K562 (cell line): Measurements from ENCODE around the gene CCL27. TPM values are rescaled to one million over a fixed set of nuclear protein-coding genes. Genes with fewer than 3 reads are reported as not detected.

Source experiments
- ARNT ChIP-seq, 2 experiments: fragments of 450-650 bp; IDR thresholded peaks; 2 replicates each; pipeline ENCODE4 v1.6.1; 2016; ENCODE audit warnings: mild to moderate bottlenecking in 1 of 2
- CBFB ChIP-seq: sonication (generic); formaldehyde crosslinking; IDR thresholded peaks from 2 replicates; pipeline ENCODE4 v1.4.0; 2020; ENCODE audit warnings: mild to moderate bottlenecking, missing genetic modification reagents
- COPS2 ChIP-seq: fragments of 450-650 bp; conservative IDR thresholded peaks from 2 replicates; pipeline ENCODE4 v1.6.1; 2016; ENCODE audit warnings: mild to moderate bottlenecking, moderate library complexity
- ESRRB ChIP-seq: fragments of 250-450 bp; sonication (Bioruptor Pico); IDR thresholded peaks from 2 replicates; pipeline ENCODE4 v1.5.0; 2020; ENCODE audit warnings: mild to moderate bottlenecking, moderate library complexity, borderline replicate concordance
- ZNF41 ChIP-seq: fragments of 250-450 bp; sonication (Bioruptor Pico); conservative IDR thresholded peaks from 2 replicates; pipeline ENCODE4 v1.4.0; 2020; ENCODE audit warnings: mild to moderate bottlenecking
- ZNF561 ChIP-seq: fragments of 450-650 bp; formaldehyde crosslinking; conservative IDR thresholded peaks from 2 replicates; pipeline ENCODE4 v1.4.0; 2020; ENCODE audit warnings: mild to moderate bottlenecking, moderate library complexity
- polyA plus RNA-seq, 8 experiments: library from polyadenylated mRNA; depleted of rRNA in 4 of 8; stranded (reverse) in 5 of 8; unstranded in 3 of 8; fragments of >200 nt; fragmentation: Nextera tagmentation in 2 of 8; fragmentation: Illumina TruSeq in 1 of 8; extraction: Ambion mirVana in 2 of 8; extraction: Trizol in 1 of 8; gene quantifications; 2 replicates each; pipeline versions ENCODE4 v1.2.1 to v1.2.3, GENCODE V29; 2011 to 2014; ENCODE audit warnings: inconsistent platforms in 1 of 8, missing spikeins in 1 of 8
- total RNA-seq, 7 experiments: library from RNA; depleted of rRNA in 6 of 7; stranded (reverse); fragments of >200 nt in 6 of 7; fragmentation: Illumina TruSeq in 2 of 7; extraction: Trizol in 2 of 7; gene quantifications; 2 replicates each; pipeline versions ENCODE4 v1.2.1 to v1.2.3, GENCODE V29; 2011 to 2021; ENCODE audit warnings: low replicate concordance in 1 of 7
- TF ChIP-seq, protein P1 (sequence below): fragments of 200-800 bp; sonication (Bioruptor generic); IDR thresholded peaks from 2 replicates; pipeline ENCODE4 v1.6.1; 2017; ENCODE audit warnings: missing genetic modification characterization, missing compliant biosample characterization
- TF ChIP-seq, protein P2 (sequence below): fragments of 250-450 bp; sonication (Bioruptor Pico); IDR thresholded peaks from 2 replicates; pipeline ENCODE4 v1.8.0; 2021; ENCODE audit warnings: mild to moderate bottlenecking, moderate library complexity
- TF ChIP-seq, protein P3 (sequence below): IDR thresholded peaks from 2 replicates; pipeline ENCODE4 v1.6.1; 2011; ENCODE audit not compliant: insufficient read length; ENCODE audit errors: extremely low read depth
- TF ChIP-seq, protein P4 (sequence below): fragments of 200-800 bp; sonication (Bioruptor generic); IDR thresholded peaks from 2 replicates; pipeline ENCODE4 v1.6.1; 2017; ENCODE audit warnings: missing genetic modification characterization, missing compliant biosample characterization
- TF ChIP-seq, protein P5 (sequence below), 2 experiments: fragments of 450-650 bp; formaldehyde crosslinking in 1 of 2; IDR thresholded peaks; 2 replicates each; pipeline versions ENCODE4 v1.4.0 to v1.6.1; 2014 to 2020; ENCODE audit warnings: mild to moderate bottlenecking in 2 of 2, borderline replicate concordance in 1 of 2, low read depth in 1 of 2

CCL27 gene
- total and polyA plus RNA-seq, 9 of the 15 experiments (the other 6 are each of a cell fraction or from before 2014, with no cell fraction given): 0.10 to 0.53 (median 0.27) TPM; not detected in 5

DNA sequence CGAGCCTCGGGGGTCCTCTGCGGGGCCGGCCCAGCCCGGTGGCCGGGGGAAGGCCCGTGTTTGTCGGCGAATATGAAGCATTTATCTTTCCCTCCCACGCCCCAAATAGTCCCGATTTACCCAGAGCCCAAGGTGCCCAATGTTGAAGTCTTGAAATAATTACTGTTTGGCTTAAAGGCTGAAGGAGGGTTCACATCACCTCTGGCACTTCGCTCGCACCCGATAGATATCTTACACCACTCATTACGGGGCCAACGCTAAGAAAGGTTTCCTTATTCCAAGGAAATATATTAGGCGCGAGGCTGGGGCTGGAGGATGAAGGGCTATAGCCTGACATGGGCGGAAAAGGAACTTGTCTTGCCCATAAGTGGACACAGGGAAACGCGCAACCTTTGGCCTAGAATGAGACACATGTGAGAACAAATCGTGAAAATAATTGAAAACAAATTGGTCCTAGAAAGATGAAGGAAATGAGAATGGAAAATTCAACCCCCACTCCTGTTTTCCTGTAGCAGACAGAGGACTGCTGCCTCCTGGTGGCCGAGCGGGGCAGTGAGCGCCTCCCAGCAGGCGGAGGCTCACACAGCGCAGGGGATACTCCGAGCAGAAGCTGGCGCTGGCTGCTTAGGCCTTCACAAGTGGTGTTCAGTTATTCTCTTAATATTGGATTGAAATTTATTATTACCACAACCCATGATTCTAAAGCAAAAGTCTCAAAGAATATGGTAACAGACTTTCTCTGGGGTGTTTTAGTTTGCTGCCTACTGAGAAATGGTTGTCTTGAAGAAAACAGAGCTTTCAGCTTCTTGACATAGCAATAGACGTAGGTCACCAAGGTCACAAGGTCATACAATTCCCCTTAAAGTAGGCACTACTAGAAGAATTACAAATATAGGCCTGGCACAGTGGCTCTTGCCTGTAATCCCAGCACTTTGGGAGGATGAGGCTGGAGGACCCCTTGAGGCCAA is 39.6 kb upstream of the CCL27 start (continued):
- TF ChIP-seq ZNF561: no peak
- TF ChIP-seq, protein P1, sequence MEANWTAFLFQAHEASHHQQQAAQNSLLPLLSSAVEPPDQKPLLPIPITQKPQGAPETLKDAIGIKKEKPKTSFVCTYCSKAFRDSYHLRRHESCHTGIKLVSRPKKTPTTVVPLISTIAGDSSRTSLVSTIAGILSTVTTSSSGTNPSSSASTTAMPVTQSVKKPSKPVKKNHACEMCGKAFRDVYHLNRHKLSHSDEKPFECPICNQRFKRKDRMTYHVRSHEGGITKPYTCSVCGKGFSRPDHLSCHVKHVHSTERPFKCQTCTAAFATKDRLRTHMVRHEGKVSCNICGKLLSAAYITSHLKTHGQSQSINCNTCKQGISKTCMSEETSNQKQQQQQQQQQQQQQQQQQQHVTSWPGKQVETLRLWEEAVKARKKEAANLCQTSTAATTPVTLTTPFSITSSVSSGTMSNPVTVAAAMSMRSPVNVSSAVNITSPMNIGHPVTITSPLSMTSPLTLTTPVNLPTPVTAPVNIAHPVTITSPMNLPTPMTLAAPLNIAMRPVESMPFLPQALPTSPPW (CRISPR knock-in tag): peak; percentile 36; the same call in 1 of the 2 replicates
- TF ChIP-seq ESRRB: no peak
- TF ChIP-seq, protein P2, sequence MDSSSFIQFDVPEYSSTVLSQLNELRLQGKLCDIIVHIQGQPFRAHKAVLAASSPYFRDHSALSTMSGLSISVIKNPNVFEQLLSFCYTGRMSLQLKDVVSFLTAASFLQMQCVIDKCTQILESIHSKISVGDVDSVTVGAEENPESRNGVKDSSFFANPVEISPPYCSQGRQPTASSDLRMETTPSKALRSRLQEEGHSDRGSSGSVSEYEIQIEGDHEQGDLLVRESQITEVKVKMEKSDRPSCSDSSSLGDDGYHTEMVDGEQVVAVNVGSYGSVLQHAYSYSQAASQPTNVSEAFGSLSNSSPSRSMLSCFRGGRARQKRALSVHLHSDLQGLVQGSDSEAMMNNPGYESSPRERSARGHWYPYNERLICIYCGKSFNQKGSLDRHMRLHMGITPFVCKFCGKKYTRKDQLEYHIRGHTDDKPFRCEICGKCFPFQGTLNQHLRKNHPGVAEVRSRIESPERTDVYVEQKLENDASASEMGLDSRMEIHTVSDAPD: no peak
- TF ChIP-seq COPS2: no peak
- no peak for TF ChIP-seq ARNT (IDR thresholded peaks at IDR 0.05)
- TF ChIP-seq, protein P3, sequence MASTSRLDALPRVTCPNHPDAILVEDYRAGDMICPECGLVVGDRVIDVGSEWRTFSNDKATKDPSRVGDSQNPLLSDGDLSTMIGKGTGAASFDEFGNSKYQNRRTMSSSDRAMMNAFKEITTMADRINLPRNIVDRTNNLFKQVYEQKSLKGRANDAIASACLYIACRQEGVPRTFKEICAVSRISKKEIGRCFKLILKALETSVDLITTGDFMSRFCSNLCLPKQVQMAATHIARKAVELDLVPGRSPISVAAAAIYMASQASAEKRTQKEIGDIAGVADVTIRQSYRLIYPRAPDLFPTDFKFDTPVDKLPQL: no peak
- no peak for TF ChIP-seq CBFB (CRISPR knock-in tag)
- TF ChIP-seq, protein P4, sequence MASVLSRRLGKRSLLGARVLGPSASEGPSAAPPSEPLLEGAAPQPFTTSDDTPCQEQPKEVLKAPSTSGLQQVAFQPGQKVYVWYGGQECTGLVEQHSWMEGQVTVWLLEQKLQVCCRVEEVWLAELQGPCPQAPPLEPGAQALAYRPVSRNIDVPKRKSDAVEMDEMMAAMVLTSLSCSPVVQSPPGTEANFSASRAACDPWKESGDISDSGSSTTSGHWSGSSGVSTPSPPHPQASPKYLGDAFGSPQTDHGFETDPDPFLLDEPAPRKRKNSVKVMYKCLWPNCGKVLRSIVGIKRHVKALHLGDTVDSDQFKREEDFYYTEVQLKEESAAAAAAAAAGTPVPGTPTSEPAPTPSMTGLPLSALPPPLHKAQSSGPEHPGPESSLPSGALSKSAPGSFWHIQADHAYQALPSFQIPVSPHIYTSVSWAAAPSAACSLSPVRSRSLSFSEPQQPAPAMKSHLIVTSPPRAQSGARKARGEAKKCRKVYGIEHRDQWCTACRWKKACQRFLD (CRISPR knock-in tag): no peak
- TF ChIP-seq, protein P5, sequence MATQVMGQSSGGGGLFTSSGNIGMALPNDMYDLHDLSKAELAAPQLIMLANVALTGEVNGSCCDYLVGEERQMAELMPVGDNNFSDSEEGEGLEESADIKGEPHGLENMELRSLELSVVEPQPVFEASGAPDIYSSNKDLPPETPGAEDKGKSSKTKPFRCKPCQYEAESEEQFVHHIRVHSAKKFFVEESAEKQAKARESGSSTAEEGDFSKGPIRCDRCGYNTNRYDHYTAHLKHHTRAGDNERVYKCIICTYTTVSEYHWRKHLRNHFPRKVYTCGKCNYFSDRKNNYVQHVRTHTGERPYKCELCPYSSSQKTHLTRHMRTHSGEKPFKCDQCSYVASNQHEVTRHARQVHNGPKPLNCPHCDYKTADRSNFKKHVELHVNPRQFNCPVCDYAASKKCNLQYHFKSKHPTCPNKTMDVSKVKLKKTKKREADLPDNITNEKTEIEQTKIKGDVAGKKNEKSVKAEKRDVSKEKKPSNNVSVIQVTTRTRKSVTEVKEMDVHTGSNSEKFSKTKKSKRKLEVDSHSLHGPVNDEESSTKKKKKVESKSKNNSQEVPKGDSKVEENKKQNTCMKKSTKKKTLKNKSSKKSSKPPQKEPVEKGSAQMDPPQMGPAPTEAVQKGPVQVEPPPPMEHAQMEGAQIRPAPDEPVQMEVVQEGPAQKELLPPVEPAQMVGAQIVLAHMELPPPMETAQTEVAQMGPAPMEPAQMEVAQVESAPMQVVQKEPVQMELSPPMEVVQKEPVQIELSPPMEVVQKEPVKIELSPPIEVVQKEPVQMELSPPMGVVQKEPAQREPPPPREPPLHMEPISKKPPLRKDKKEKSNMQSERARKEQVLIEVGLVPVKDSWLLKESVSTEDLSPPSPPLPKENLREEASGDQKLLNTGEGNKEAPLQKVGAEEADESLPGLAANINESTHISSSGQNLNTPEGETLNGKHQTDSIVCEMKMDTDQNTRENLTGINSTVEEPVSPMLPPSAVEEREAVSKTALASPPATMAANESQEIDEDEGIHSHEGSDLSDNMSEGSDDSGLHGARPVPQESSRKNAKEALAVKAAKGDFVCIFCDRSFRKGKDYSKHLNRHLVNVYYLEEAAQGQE (IDR thresholded peaks at IDR 0.05; ENCODE audit: borderline replicate concordance): peak; percentile 71
- TF ChIP-seq, protein P5 (CRISPR knock-in tag; IDR thresholded peaks at IDR 0.05; ENCODE audit: low read depth): no peak
- no peak for TF ChIP-seq ZNF41 (CRISPR knock-in tag)
- TF ChIP-seq, all 486 proteins: peak for 16
